Parathyroid adenoma (tissue), 2 donors: Measurements from ENCODE around the gene NAV1.

Experiments
- H2AFZ ChIP-seq: fragments of 300-600 bp; sonication (generic); one replicate; pipeline ENCODE4 v1.7.0; 2017; ENCODE audit warnings: antibody characterized with exemption, mild to moderate bottlenecking
- H3K27ac ChIP-seq: fragments of 300-600 bp; sonication (generic); one replicate; pipeline ENCODE4 v1.7.0; 2017
- H3K27me3 ChIP-seq: fragments of 300-600 bp; sonication (generic); one replicate; pipeline ENCODE4 v1.7.0; 2017; ENCODE audit warnings: low read length; ENCODE audit not compliant: control insufficient read depth, insufficient read depth
- H3K36me3 ChIP-seq: fragments of 300-600 bp; sonication (generic); one replicate; pipeline ENCODE4 v1.7.0; 2017; ENCODE audit warnings: low read length; ENCODE audit not compliant: control insufficient read depth, insufficient read depth
- H3K4me1 ChIP-seq: fragments of 300-600 bp; sonication (generic); one replicate; pipeline ENCODE4 v1.7.0; 2017; ENCODE audit warnings: control low read depth
- H3K4me2 ChIP-seq: fragments of 300-600 bp; sonication (generic); one replicate; pipeline ENCODE4 v1.7.0; 2017; ENCODE audit warnings: low read length
- H3K4me3 ChIP-seq: fragments of 300-600 bp; sonication (generic); one replicate; pipeline ENCODE4 v1.7.0; 2017; ENCODE audit warnings: low read depth, low read length
- H3K79me2 ChIP-seq: fragments of 300-600 bp; sonication (generic); one replicate; pipeline ENCODE4 v1.7.0; 2017; ENCODE audit warnings: control low read depth
- H3K9ac ChIP-seq: fragments of 300-600 bp; sonication (generic); one replicate; pipeline ENCODE4 v1.7.0; 2017; ENCODE audit warnings: mild to moderate bottlenecking
- H3K9me3 ChIP-seq: fragments of 300-600 bp; sonication (generic); one replicate; pipeline ENCODE4 v1.7.0; 2017; ENCODE audit warnings: low read length; ENCODE audit not compliant: control insufficient read depth
- CTCF ChIP-seq: fragments of 300-600 bp; sonication (generic); IDR thresholded peaks from one replicate; pipeline ENCODE4 v1.7.0; 2017; ENCODE audit warnings: antibody characterized with exemption, mild to moderate bottlenecking
- donor health status: primary hyperparathyroidism.

NAV1 gene

DNA sequence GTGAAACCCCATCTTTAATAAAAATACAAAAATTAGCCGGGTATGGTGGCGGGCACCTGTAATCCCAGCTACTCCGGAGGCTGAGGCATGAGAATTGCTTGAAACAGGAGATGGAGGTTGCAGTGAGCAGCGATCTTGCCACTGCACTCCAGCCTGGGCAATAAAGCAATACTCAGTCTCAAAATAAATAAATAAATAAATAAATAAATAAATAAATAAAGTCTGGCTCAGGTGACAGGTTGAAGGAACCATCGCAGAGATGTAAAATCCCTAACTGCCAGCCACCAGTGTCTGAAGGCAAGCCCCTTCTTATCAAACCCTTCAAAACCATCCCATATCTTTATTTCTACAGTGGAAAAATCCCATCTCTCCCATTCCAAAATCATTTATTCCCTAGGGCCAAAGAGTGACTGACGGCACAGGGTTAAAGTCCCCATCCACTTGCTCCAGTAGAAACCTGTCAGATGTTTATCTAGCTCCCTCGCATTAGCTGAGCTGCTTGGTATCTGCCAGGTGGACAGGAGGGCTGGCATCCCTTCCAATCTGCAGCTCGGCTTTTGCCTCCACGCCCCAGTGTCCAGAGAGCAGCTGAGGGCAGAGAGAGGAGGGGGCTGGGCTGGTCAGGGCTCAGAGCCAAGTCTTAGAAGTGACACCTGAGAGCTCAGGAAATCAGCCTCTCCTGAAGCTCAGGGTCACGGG is 37.0 kb upstream of the NAV1 start:
- Histone ChIP-seq H3K9ac (no peak overlapping the region), H3K36me3 (no peaks in the 10 kb centered on the region), H3K27ac (peak overlapping the region; percentile 99), H3K79me2 (peaks cover 40% of the 10 kb centered on the region), H3K4me2 (peak overlapping the region; percentile 64), H2AFZ (no peak overlapping the region), H3K27me3 (no peaks in the 10 kb centered on the region), H3K4me1 (peaks cover 70% of the 10 kb centered on the region), H3K9me3 (no peaks in the 10 kb centered on the region), H3K4me3 (no peak overlapping the region)
- no peak for TF ChIP-seq CTCF

DNA sequence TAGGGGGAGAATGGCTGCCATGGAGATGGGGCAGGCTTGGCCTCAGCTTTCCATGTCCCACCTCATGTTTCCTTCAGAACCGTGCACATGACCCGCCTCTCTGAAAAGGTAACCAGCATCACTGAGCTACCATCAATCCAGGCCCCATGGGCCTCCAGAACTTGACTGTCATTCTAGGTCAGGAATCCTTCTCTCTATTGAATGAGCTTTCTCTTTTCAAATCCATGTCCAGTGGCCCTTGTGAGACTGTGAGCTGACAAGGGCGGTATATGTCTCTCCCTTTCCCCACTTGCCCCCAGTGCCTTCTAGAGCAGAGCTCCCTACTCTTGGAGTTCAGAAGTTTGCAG is 36.4 kb upstream of the NAV1 start:
- H2AFZ ChIP-seq: no peak overlapping the region
- no peaks in the 10 kb centered on the region for H3K27me3 ChIP-seq
- no peak overlapping the region for H3K9ac ChIP-seq
- H3K79me2 ChIP-seq: peaks cover 40% of the 10 kb centered on the region
- H3K9me3 ChIP-seq: no peaks in the 10 kb centered on the region
- peak overlapping the region; percentile 99 for H3K27ac ChIP-seq
- H3K36me3 ChIP-seq: no peaks in the 10 kb centered on the region
- H3K4me2 ChIP-seq: peak overlapping the region; percentile 64
- H3K4me1 ChIP-seq: peaks cover 71% of the 10 kb centered on the region
- no peak for TF ChIP-seq CTCF
- no peak overlapping the region for H3K4me3 ChIP-seq

DNA sequence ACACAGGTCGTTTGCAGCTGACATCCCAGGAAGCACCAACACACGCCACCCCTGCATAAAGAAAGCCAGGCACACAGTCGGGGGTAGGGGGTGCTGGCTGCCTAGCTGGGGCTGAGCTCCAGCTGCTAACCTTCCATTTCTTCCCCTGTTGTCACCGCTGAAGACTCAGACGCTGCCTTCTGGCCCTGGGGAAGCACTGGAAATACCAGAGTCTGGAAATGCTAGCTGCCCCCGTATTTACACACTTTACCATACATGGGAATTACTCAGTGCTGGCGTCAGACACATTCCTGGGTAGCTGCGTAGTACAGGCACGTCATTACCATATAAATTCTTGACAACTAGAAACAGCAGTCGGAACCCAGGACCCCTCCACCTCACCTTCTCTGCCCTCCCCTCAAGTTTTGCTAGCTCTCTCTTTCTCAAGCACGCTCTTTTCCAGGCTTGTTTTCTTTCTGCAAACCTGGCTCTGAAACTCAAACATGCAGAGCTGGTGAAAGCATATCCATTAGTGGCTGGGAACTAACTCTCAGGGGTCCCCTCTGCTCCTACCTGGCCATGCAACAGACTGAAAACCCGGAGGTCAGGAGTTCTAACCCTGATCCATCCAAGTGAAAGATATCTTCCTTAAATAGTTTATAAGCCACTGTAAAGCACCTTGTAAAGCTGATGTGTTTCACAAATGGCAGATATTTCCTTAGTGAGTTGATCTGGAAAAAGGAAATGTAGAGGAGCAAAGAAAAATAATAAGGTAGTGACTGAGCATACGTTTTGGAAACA is 35.3 kb upstream of the NAV1 start:
- peak overlapping the region; percentile 29 for H3K4me2 ChIP-seq
- H3K27me3 ChIP-seq: no peaks in the 10 kb centered on the region
- peaks cover 32% of the 10 kb centered on the region for H3K79me2 ChIP-seq
- peak overlapping the region; percentile 99 for H3K27ac ChIP-seq
- no peak for TF ChIP-seq CTCF
- no peaks in the 10 kb centered on the region for H3K9me3 ChIP-seq
- peaks cover 71% of the 10 kb centered on the region for H3K4me1 ChIP-seq
- H3K9ac ChIP-seq: peak overlapping the region; percentile 61
- peak overlapping the region; percentile 12 for H3K4me3 ChIP-seq
- H2AFZ ChIP-seq: no peak overlapping the region
- no peaks in the 10 kb centered on the region for H3K36me3 ChIP-seq

DNA sequence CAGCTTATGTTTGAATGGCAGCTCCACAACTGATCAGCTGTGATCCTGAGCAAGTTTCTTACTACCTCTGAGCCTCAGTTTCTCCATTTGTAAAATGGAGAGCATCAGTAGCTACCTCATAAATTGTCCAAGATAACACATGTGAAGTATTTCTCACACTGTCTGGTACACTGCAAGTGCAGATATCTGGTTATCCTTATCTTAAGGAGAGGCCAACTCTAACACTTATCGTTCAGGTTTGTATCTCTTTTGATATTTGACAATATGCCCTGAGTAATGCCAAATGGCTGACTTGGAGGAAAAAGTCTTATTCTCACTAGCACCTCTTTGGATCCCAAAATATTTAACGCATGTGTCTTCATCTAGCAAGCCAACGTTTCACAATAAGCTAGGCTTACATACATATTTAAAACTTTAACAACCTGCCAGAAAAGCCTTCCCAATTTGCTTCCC is 34.7 kb upstream of the NAV1 start:
- no peak for TF ChIP-seq CTCF
- H3K4me1 ChIP-seq: peaks cover 66% of the 10 kb centered on the region
- H3K9me3 ChIP-seq: no peaks in the 10 kb centered on the region
- H3K4me2 ChIP-seq: peak overlapping the region; percentile 29
- peaks cover 27% of the 10 kb centered on the region for H3K79me2 ChIP-seq
- peak overlapping the region; percentile 61 for H3K9ac ChIP-seq
- H3K4me3 ChIP-seq: no peak overlapping the region
- H3K27me3 ChIP-seq: no peaks in the 10 kb centered on the region
- peak overlapping the region; percentile 99 for H3K27ac ChIP-seq
- no peaks in the 10 kb centered on the region for H3K36me3 ChIP-seq
- no peak overlapping the region for H2AFZ ChIP-seq
